ENCODE measurements around the gene ASB6.

DNA sequence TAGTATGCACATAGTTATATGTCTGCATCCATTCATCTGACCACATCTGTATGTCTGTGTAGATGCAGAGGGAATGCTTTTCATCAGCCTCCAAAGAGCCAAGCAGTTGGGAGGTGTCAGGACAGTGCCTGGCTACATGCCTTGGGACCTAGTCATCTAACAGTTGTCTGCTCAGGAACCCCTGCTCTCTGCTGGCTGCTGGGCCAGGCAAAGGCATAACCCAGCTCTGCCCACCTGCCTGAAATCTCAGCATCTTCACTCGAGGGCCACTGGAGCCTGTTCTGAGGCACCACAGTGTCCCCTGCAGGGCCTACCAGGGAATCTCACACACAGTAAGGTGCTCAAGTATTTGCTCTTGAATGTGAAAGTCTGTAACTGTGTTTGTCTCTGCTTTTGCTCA lies 24.8 kb downstream of the ASB6 start:
- peak; percentile 63 for TF ChIP-seq CTCF (IDR thresholded peaks at IDR 0.05)
- no peak for TF ChIP-seq EZH2 (IDR thresholded peaks at IDR 0.05)
- no peak for TF ChIP-seq EZH2phosphoT487 (IDR thresholded peaks at IDR 0.05)

Data from neural progenitor cell (in vitro differentiated cells).